HEK293T (cell line): ENCODE results near the gene GATB.

Experiments used
- CTCF ChIA-PET: fragments of 350-600 bp; formaldehyde crosslinking; extraction: SDS; loops from one replicate; lab custom pipeline; 2021; ENCODE audit warnings: antibody characterized with exemption, inconsistent platforms; lab: Yijun Ruan, JAX
- POLR2A ChIA-PET: fragments of 350-600 bp; formaldehyde crosslinking; extraction: SDS; loops from one replicate; lab custom pipeline; 2020; ENCODE audit warnings: antibody characterized with exemption, inconsistent platforms; lab: Yijun Ruan, JAX
- DNase-seq: peaks from one replicate; pipeline ENCODE4 v3.0.0; 2012; ENCODE audit warnings: mixed read lengths; ENCODE audit errors: extremely low spot score
- ARNT ChIP-seq: fragments of 450-650 bp; IDR thresholded peaks from 2 replicates; pipeline ENCODE4 v1.6.1; 2017; ENCODE audit warnings: mild to moderate bottlenecking
- BHLHE40 ChIP-seq: fragments of 450-650 bp; IDR thresholded peaks from 2 replicates; pipeline ENCODE4 v1.6.1; 2016; ENCODE audit warnings: mild to moderate bottlenecking, moderate library complexity, borderline replicate concordance
- CTBP1 ChIP-seq: fragments of 450-650 bp; IDR thresholded peaks from 2 replicates; pipeline ENCODE4 v1.6.1; 2016; ENCODE audit warnings: borderline replicate concordance
- FOXA1 ChIP-seq: fragments of 450-650 bp; IDR thresholded peaks from 2 replicates; pipeline ENCODE4 v1.6.1; 2016; ENCODE audit warnings: mild to moderate bottlenecking
- FOXK2 ChIP-seq: fragments of 450-650 bp; IDR thresholded peaks from 2 replicates; pipeline ENCODE4 v1.6.1; 2016; ENCODE audit warnings: mild to moderate bottlenecking
- FOXM1 ChIP-seq: fragments of 450-650 bp; IDR thresholded peaks from 2 replicates; pipeline ENCODE4 v1.6.1; 2017; ENCODE audit warnings: mild to moderate bottlenecking, borderline replicate concordance
- HDGF ChIP-seq: fragments of 450-650 bp; IDR thresholded peaks from 2 replicates; pipeline ENCODE4 v1.6.1; 2017; ENCODE audit warnings: antibody characterized with exemption, borderline replicate concordance
- L3MBTL2 ChIP-seq: fragments of 450-650 bp; conservative IDR thresholded peaks from 2 replicates; pipeline ENCODE4 v1.6.1; 2016; ENCODE audit warnings: mild to moderate bottlenecking
- LEF1 ChIP-seq: fragments of 450-650 bp; IDR thresholded peaks from 2 replicates; pipeline ENCODE4 v1.6.1; 2017; ENCODE audit warnings: mild to moderate bottlenecking, borderline replicate concordance
- NFRKB ChIP-seq: fragments of 450-650 bp; IDR thresholded peaks from 2 replicates; pipeline ENCODE4 v1.6.1; 2016; ENCODE audit warnings: mild to moderate bottlenecking, moderate library complexity
- PKNOX1 ChIP-seq: fragments of 450-650 bp; IDR thresholded peaks from 2 replicates; pipeline ENCODE4 v1.6.1; 2016
- SP1 ChIP-seq: fragments of 450-650 bp; IDR thresholded peaks from 2 replicates; pipeline ENCODE4 v1.6.1; 2017
- SUZ12 ChIP-seq: fragments of 450-650 bp; IDR thresholded peaks from 2 replicates; pipeline ENCODE4 v1.6.1; 2016; ENCODE audit warnings: mild to moderate bottlenecking
- TARDBP ChIP-seq: fragments of 450-650 bp; IDR thresholded peaks from 2 replicates; pipeline ENCODE4 v1.6.1; 2016
- ZNF384 ChIP-seq: fragments of 450-650 bp; IDR thresholded peaks from 2 replicates; pipeline ENCODE4 v1.6.1; 2016

The GATB gene

GRCh38 chr4:151717314-151717713 is 43.5 kb downstream of the GATB start:
- ChIA-PET CTCF (no interaction called here), POLR2A (no interaction called here)
- no peak for TF ChIP-seq ARNT
- TF ChIP-seq FOXM1: no peak
- TF ChIP-seq FOXK2: no peak
- no peak for TF ChIP-seq LEF1
- no peak for TF ChIP-seq L3MBTL2
- DNase-seq: no peak

GRCh38 chr4:151716324-151716723 is 44.5 kb downstream of the GATB start:
- CTCF ChIA-PET: interaction anchor here (0.6 kb wide), 2 partner anchors 187 to 679 kb away, joined by 5 to 6 read pairs; no protein-coding TSS in a partner anchor
- TF ChIP-seq ARNT: no peak
- no peak for TF ChIP-seq BHLHE40
- TF ChIP-seq NFRKB: no peak
- TF ChIP-seq SUZ12: no peak
- no peak for TF ChIP-seq CTBP1
- no peak for TF ChIP-seq PKNOX1
- no peak for DNase-seq
- POLR2A ChIA-PET: no interaction called here

GRCh38 chr4:151715881-151716280 is 44.9 kb downstream of the GATB start:
- ChIA-PET POLR2A (no interaction called here), CTCF (interaction anchor here (0.6 kb wide), 2 partner anchors 187 to 679 kb away, joined by 5 to 6 read pairs; no protein-coding TSS in a partner anchor)
- DNase-seq: no peak
- TF ChIP-seq CTBP1 (no peak), ZNF384 (no peak)

- TF ChIP-seq SP1 (no peak), FOXM1 (no peak)
- ChIA-PET CTCF (interaction anchor here (0.6 kb wide), 1 partner anchor 82 kb away, joined by 3 read pairs; no protein-coding TSS in a partner anchor), POLR2A (no interaction called here)
- DNase-seq: no peak
Measured at GRCh38 chr4:151712777-151713176, 48.0 kb downstream of the GATB start.

DNA sequence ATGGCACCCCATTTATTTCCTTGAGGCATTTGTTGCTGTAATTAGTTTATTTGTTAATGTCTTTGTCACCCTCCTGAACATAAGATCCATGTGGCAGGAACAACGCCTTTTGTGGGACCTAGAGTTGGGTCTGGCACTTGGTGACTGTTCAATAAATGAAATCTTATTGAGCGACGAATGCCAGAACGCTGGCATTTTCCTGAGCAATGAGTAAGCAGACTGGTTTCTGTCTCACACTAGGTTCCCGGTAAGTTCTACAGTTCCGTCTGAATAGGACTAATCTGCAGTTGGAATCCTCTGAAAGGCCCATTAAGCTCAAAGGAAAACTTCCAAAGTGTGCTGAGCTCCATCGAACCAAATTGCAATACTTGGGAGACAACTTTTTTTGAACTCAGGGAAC is 49.2 kb downstream of the GATB start:
- TF ChIP-seq SP1 (no peak), CTBP1 (no peak), HDGF (no peak), FOXM1 (no peak), NFRKB (no peak), FOXA1 (no peak), ZNF384 (no peak), L3MBTL2 (no peak), ARNT (no peak), LEF1 (no peak), PKNOX1 (no peak), FOXK2 (no peak)
- no peak for DNase-seq
- CTCF ChIA-PET: no interaction called here
- POLR2A ChIA-PET: no interaction called here

DNA sequence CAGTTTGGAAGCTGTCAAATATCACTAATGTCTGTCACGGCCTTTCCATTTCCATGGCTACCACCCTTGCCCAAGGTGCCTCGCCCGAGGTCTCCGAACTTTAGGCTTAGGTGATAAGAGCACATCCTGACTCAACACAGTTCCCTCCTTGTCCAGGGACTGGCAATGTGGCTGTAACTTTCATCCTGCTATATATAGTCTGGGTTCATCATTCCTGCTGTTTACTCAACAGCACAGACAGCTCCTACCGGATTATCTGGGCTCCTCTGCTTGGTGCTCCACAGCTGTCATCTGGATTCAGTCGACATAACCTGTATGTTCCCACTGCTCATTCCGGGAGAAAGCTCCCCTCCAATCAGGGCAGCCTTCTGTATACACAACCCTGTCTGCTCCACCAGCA is 51.2 kb downstream of the GATB start:
- TF ChIP-seq PKNOX1: no peak
- TF ChIP-seq FOXK2: no peak
- no peak for TF ChIP-seq SUZ12
- no peak for TF ChIP-seq ARNT
- TF ChIP-seq TARDBP: no peak
- no peak for TF ChIP-seq FOXM1
- TF ChIP-seq SP1: no peak
- TF ChIP-seq LEF1: no peak
- TF ChIP-seq ZNF384: no peak
- no peak for TF ChIP-seq L3MBTL2
- no peak for TF ChIP-seq CTBP1
- ChIA-PET CTCF (no interaction called here), POLR2A (no interaction called here)
- DNase-seq: no peak

GRCh38 chr4:151709071-151709470 is 51.7 kb downstream of the GATB start:
- ChIA-PET CTCF (no interaction called here), POLR2A (no interaction called here)
- no peak for TF ChIP-seq ZNF384
- no peak for DNase-seq

- CTCF ChIA-PET: no interaction called here
- POLR2A ChIA-PET: interaction anchor here (0.7 kb wide), 1 partner anchor 23 kb away, joined by 3 read pairs; no protein-coding TSS in a partner anchor
- no peak for TF ChIP-seq SUZ12
- TF ChIP-seq NFRKB: no peak
- no peak for TF ChIP-seq L3MBTL2
- TF ChIP-seq HDGF: no peak
- no peak for TF ChIP-seq FOXM1
- TF ChIP-seq FOXK2: no peak
- DNase-seq: no peak
Measured at GRCh38 chr4:151708100-151708499, 52.7 kb downstream of the GATB start.
